ENCODE measurements around the gene ZRANB1. TPM values are rescaled to one million over a fixed set of nuclear protein-coding genes. Genes with fewer than 3 reads are reported as not detected.

ZRANB1 gene
- total RNA-seq, 1 donor from 2014 or later, result 28.9 TPM

DNA sequence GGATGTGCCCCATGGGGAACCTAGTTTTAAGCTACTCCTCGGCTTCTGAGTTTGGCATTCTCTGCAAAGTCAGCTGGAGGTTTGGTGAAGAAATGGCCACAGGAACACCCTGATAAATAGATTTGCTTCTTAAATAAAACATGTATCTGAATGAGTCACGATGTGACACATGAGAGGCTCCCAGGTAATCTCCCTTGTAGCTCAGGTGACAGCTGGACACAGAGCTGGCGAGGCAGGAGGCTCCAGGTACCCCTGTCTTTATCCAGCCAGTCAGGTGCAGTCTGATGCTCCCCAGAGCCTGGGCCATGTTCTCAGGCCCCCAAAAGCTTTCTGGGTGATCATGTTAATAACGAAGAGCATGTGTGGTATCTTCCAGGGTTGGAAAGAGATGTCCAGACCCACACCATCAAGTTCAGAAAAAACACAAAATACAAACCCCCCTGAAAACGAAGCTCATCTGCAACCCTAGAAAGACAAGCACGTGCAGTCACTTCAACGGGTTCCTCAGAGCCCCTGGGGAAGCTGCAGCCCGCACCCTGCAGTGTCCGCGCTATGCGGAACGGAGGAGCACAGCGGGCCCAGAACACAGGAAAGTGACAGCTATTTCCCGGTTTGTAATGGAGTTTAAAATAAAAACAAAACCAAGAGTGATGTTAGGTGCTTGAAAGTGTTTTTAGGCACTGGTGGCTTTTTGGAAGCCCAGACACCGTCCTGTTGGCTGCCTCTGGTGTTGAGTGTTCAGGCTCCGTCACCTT is 69.4 kb downstream of the ZRANB1 start:
- peaks cover 13% of the 10 kb centered on the region for H3K9me3 Mint-ChIP-seq (ENCODE audit: unreplicated experiment)
- TF ChIP-seq, protein P1, sequence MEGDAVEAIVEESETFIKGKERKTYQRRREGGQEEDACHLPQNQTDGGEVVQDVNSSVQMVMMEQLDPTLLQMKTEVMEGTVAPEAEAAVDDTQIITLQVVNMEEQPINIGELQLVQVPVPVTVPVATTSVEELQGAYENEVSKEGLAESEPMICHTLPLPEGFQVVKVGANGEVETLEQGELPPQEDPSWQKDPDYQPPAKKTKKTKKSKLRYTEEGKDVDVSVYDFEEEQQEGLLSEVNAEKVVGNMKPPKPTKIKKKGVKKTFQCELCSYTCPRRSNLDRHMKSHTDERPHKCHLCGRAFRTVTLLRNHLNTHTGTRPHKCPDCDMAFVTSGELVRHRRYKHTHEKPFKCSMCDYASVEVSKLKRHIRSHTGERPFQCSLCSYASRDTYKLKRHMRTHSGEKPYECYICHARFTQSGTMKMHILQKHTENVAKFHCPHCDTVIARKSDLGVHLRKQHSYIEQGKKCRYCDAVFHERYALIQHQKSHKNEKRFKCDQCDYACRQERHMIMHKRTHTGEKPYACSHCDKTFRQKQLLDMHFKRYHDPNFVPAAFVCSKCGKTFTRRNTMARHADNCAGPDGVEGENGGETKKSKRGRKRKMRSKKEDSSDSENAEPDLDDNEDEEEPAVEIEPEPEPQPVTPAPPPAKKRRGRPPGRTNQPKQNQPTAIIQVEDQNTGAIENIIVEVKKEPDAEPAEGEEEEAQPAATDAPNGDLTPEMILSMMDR (IDR thresholded peaks at IDR 0.05; ENCODE audit: partially characterized antibody, unreplicated experiment), result no peak
- no peak overlapping the region for H3K4me3 Mint-ChIP-seq (ENCODE audit: unreplicated experiment)
- peaks cover 44% of the 10 kb centered on the region for H3K4me1 Mint-ChIP-seq (ENCODE audit: low read depth, unreplicated experiment)
- H3K36me3 Mint-ChIP-seq (ENCODE audit: unreplicated experiment), result peaks cover 7% of the 10 kb centered on the region
- no peak overlapping the region for H3K27ac Mint-ChIP-seq (ENCODE audit: unreplicated experiment)
- no peak for DNase-seq
- peaks cover 15% of the 10 kb centered on the region for H3K27me3 Mint-ChIP-seq (ENCODE audit: unreplicated experiment)

DNA sequence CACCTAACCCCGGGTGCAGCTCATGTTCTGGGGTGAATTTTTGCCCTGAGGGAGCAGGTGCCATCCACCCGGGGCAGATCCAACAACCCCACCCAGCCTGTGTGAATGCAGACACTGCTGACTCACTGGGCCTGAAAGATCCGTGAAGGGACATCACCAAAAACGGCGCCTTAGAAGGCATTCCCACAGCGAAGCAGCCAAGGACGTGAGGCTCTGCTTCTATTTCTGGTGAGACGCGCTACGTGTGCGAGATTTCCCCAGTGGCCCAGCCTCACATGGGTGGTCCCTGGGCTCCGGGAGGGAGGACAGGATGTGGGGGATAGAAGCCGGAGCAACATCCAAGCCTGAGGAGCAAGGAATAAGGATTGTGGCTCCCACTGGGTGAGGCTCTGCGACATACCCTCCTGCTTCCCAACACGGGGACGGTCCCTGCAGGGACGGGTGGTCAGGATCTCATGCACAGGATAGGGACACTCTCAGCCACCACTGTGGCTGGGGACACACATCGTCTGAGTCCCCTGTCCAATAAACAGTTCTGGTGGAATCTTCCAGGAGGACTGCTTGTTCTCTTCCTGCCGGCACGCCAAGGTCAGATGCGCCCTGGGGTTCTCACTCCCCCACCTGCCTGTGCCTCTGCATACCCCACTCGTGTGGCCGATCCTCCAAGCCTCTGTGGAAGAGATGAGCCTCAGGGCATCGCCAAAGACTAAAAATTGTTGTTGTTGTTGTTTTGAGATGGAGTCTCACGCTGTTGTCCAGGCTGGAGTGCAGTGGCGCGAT is 70.2 kb downstream of the ZRANB1 start:
- H3K27ac Mint-ChIP-seq (ENCODE audit: unreplicated experiment), result peak overlapping the region; percentile 43
- H3K36me3 Mint-ChIP-seq (ENCODE audit: unreplicated experiment), result peaks cover 5% of the 10 kb centered on the region
- H3K27me3 Mint-ChIP-seq (ENCODE audit: unreplicated experiment), result peaks cover 9% of the 10 kb centered on the region
- H3K9me3 Mint-ChIP-seq (ENCODE audit: unreplicated experiment), result peaks cover 18% of the 10 kb centered on the region
- TF ChIP-seq, protein P1 (IDR thresholded peaks at IDR 0.05; ENCODE audit: partially characterized antibody, unreplicated experiment), result no peak
- H3K4me3 Mint-ChIP-seq (ENCODE audit: unreplicated experiment), result no peak overlapping the region
- peaks cover 41% of the 10 kb centered on the region for H3K4me1 Mint-ChIP-seq (ENCODE audit: low read depth, unreplicated experiment)
- no peak for DNase-seq

DNA sequence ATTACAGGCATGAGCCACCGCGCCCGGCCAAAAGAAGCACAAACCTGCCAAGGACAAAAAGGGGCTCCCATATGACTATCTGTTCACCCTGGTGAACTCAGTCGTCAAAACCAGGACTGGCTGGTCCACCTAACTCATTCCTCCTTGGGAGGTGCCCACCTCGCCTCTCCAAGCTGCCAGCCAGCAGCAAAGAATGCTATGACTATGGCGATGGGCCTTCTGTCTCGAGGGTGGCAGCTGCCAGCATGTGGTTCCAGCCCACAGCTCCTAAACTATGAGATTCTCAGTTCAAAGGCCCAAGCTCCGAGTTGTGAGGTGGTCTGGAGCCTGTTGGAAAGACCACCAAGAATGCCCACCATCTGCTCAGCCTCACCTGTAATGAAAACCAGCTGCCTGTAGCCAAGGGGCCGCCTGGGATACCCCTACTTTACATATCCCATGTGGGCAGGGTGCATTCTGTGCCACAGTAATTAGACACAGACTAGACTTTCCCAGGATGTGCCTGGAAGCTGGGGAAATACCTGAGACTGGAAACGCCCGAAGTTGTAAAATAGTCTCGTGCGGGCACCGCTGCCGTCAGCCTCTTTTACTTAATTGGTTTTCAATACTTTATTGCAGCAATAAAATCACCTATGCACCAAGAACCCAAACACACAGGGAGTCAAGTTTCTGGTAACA is 71.1 kb downstream of the ZRANB1 start:
- Mint-ChIP-seq H3K4me3 (ENCODE audit: unreplicated experiment) (no peak overlapping the region), H3K27me3 (ENCODE audit: unreplicated experiment) (peaks cover 10% of the 10 kb centered on the region), H3K36me3 (ENCODE audit: unreplicated experiment) (peaks cover 5% of the 10 kb centered on the region), H3K4me1 (ENCODE audit: low read depth, unreplicated experiment) (peaks cover 42% of the 10 kb centered on the region), H3K9me3 (ENCODE audit: unreplicated experiment) (peaks cover 21% of the 10 kb centered on the region), H3K27ac (ENCODE audit: unreplicated experiment) (no peak overlapping the region)
- TF ChIP-seq, protein P1 (IDR thresholded peaks at IDR 0.05; ENCODE audit: partially characterized antibody, unreplicated experiment), result no peak
- no peak for DNase-seq

DNA sequence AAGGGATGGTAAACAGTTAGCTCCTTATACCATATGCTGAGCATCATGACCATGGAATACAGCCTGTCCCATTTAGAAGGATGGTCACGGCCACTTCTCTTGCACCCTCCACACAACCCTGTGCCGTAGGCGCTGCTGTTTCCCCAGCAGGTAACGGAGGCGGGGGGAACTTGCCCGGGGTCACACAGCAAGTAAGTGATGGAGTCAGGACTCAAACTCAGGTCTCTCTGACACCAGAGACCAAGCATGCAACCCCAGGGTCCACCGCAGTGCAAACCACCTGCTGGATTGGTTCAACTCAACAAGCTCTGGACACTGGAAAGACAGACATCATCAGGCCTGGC is 71.6 kb downstream of the ZRANB1 start:
- Mint-ChIP-seq H3K4me1 (ENCODE audit: low read depth, unreplicated experiment) (peaks cover 39% of the 10 kb centered on the region), H3K9me3 (ENCODE audit: unreplicated experiment) (peaks cover 23% of the 10 kb centered on the region), H3K27ac (ENCODE audit: unreplicated experiment) (no peak overlapping the region), H3K4me3 (ENCODE audit: unreplicated experiment) (no peak overlapping the region), H3K36me3 (ENCODE audit: unreplicated experiment) (peaks cover 5% of the 10 kb centered on the region), H3K27me3 (ENCODE audit: unreplicated experiment) (peaks cover 11% of the 10 kb centered on the region)
- no peak for DNase-seq
- TF ChIP-seq, protein P1 (IDR thresholded peaks at IDR 0.05; ENCODE audit: partially characterized antibody, unreplicated experiment), result no peak
